Ascending aorta (tissue), 2 donors: Measurements from ENCODE around the gene BMPR1A. TPM values are rescaled to one million over a fixed set of nuclear protein-coding genes. Genes with fewer than 3 reads are reported as not detected.

Experiments
- DNase-seq, 2 donors: peaks; one replicate each; pipeline ENCODE4 v3.0.0-alpha.2; 2019; ENCODE audit warnings: low spot score in 2 of 2
- H3K27ac ChIP-seq, 2 donors: fragments of 200-600 bp; sonication (generic); one replicate each; pipeline ENCODE4 v1.5.1; 2016 to 2017; ENCODE audit warnings: mild to moderate bottlenecking in 1 of 2
- H3K27me3 ChIP-seq: fragments of 200-600 bp; sonication (generic); one replicate; pipeline ENCODE4 v1.5.1; 2017
- H3K36me3 ChIP-seq, 2 donors: fragments of 200-600 bp; sonication (generic); one replicate each; pipeline ENCODE4 v1.5.1; 2016
- H3K4me1 ChIP-seq, 2 donors: fragments of 200-600 bp; sonication (generic); one replicate each; pipeline ENCODE4 v1.5.1; 2016 to 2017; ENCODE audit warnings: mild to moderate bottlenecking in 1 of 2
- H3K4me3 ChIP-seq, 2 donors: fragments of 200-600 bp; sonication (generic); one replicate each; pipeline ENCODE4 v1.5.1; 2016 to 2017; ENCODE audit warnings: mild to moderate bottlenecking in 1 of 2
- H3K9me3 ChIP-seq, 2 donors: fragments of 200-600 bp; sonication (generic); one replicate each; pipeline ENCODE4 v1.5.1; 2016
- intact Hi-C: fragments of 100-400 bp; cut with DNase I; formaldehyde crosslinking; loops from one replicate; pipeline ENCODE4 v1.15.1; 2023
- total RNA-seq: library from RNA; depleted of rRNA; stranded (reverse); fragments of >200 nt; gene quantifications from one replicate; pipeline ENCODE4 v1.1.0, GENCODE V29; 2016
- TF ChIP-seq, protein P1 (sequence below), 3 experiments: fragments of 200-600 bp in 2 of 3; fragments of 450-650 bp in 1 of 3; sonication (generic) in 2 of 3; IDR thresholded peaks; one replicate each; pipeline ENCODE4 v1.5.1; 2016 to 2019; ENCODE audit warnings: antibody characterized with exemption in 3 of 3, mild to moderate bottlenecking in 1 of 3, moderate library complexity in 1 of 3

Gene BMPR1A
- total RNA-seq, 1 donor from 2014 or later: 12.9 TPM

GRCh38 chr10:86779220-86780017 is 23.0 kb downstream of the BMPR1A start:
- no peak for DNase-seq
- Histone ChIP-seq H3K36me3 (no peaks in the 10 kb centered on the region), H3K9me3 (no peaks in the 10 kb centered on the region), H3K27ac (peak overlapping the region; percentile 7 to 38), H3K4me1 (peaks cover 0 to 26% of the 10 kb centered on the region in 2 donors), H3K27me3 (no peaks in the 10 kb centered on the region), H3K4me3 (no peak overlapping the region)
- TF ChIP-seq, protein P1, sequence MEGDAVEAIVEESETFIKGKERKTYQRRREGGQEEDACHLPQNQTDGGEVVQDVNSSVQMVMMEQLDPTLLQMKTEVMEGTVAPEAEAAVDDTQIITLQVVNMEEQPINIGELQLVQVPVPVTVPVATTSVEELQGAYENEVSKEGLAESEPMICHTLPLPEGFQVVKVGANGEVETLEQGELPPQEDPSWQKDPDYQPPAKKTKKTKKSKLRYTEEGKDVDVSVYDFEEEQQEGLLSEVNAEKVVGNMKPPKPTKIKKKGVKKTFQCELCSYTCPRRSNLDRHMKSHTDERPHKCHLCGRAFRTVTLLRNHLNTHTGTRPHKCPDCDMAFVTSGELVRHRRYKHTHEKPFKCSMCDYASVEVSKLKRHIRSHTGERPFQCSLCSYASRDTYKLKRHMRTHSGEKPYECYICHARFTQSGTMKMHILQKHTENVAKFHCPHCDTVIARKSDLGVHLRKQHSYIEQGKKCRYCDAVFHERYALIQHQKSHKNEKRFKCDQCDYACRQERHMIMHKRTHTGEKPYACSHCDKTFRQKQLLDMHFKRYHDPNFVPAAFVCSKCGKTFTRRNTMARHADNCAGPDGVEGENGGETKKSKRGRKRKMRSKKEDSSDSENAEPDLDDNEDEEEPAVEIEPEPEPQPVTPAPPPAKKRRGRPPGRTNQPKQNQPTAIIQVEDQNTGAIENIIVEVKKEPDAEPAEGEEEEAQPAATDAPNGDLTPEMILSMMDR (IDR thresholded peaks at IDR 0.05): no peak
- intact Hi-C loops: loop anchor here (5.0 kb wide), 1 partner anchor 53 kb away; no protein-coding TSS in a partner anchor

DNA sequence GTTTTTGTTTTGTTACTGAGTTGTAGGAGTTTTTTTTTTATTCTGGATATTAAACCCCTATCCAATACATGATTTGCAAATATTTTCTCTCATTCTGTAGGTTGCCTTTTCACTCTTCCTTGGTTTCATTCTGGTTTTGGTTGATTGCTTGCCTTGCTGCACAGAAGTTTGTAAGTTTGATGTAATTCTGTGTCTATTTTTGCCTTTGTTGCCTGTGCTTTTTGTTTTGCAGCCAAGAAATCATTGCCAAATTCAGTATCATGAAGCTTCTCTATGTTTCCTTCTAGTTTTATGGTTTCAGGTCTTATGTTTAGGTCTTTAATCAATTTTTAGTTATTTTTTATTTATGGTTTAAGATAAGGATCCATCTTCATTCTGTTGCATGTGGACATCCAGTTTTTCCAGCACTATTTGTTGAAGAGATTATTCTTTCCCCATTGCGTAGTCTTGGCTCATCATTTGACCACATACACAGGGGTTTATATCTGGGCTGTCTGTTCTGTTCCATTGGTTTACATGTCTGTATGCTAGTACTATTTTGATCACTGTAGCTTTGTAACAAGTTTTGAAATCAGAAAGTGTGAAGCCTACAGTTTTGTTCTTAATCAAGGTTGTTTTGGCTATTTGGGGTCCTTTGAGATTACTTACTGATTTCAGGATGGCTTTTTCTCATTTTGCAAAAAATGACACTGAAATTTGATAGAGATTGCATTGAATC is 26.4 kb downstream of the BMPR1A start:
- H3K27ac ChIP-seq: peak overlapping the region in 1 of 2 donors; percentile 20
- no peaks in the 10 kb centered on the region for H3K27me3 ChIP-seq
- no peak for DNase-seq
- no peaks in the 10 kb centered on the region for H3K36me3 ChIP-seq
- no peaks in the 10 kb centered on the region for H3K9me3 ChIP-seq
- H3K4me1 ChIP-seq: peaks cover 8 to 17% of the 10 kb centered on the region in 2 donors
- H3K4me3 ChIP-seq: no peak overlapping the region
- intact Hi-C loops: loop anchor here (5.0 kb wide), 1 partner anchor 49 kb away; no protein-coding TSS in a partner anchor
- TF ChIP-seq, protein P1 (IDR thresholded peaks at IDR 0.05): no peak

GRCh38 chr10:86785037-86785436 is 28.6 kb downstream of the BMPR1A start:
- no peak for DNase-seq
- Histone ChIP-seq H3K9me3 (no peaks in the 10 kb centered on the region), H3K36me3 (no peaks in the 10 kb centered on the region), H3K4me1 (peaks cover 8 to 15% of the 10 kb centered on the region in 2 donors), H3K27ac (peak overlapping the region in 1 of 2 donors; percentile 4), H3K4me3 (no peak overlapping the region), H3K27me3 (no peaks in the 10 kb centered on the region)
- TF ChIP-seq, protein P1 (IDR thresholded peaks at IDR 0.05): no peak
- intact Hi-C loops: no loop called here

DNA sequence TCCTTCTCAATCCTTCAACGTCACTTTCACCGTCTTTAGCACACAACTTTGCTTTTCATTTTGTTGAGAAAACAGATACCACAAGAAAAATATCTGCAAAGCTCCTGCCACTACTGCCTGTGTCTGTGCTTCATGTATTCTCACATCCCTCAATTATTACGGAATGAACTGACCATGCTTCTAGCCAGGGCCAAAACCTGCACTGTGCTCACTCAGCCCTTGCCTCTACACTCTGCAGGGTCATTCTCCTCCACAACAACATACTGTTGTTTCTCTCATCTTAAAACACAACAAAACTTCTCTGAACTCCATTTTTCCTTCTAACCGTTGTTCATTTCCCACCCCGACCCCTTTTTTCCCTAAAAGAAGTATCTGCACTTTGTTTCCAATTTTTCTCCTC is 29.5 kb downstream of the BMPR1A start:
- DNase-seq: no peak
- peaks cover 8 to 15% of the 10 kb centered on the region in 2 donors for H3K4me1 ChIP-seq
- no peaks in the 10 kb centered on the region for H3K9me3 ChIP-seq
- TF ChIP-seq, protein P1 (IDR thresholded peaks at IDR 0.05): no peak
- H3K4me3 ChIP-seq: no peak overlapping the region
- peak overlapping the region; percentile 35 to 51 for H3K27ac ChIP-seq
- H3K27me3 ChIP-seq: no peaks in the 10 kb centered on the region
- intact Hi-C loops: no loop called here
- H3K36me3 ChIP-seq: no peaks in the 10 kb centered on the region

DNA sequence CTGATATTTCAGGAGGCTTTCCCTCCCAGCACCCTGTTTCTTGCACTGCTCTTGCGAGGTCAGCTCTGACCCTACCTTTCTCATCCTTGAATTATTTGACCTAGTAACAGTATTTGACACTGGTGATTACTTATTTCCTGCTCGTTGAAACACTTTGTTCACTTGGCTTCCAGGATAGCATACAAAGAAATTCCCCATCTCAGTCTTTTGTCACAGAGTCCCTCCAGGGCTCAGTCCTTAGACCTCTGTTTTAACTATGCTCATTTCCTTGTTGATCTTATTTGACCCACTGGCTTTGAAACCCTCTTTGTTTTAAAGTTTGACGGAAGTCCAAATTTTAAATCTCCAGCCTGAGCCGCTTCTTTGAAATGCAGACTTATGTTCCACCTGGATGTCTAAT is 29.9 kb downstream of the BMPR1A start:
- peak overlapping the region; percentile 35 to 51 for H3K27ac ChIP-seq
- peaks cover 8 to 15% of the 10 kb centered on the region in 2 donors for H3K4me1 ChIP-seq
- no peaks in the 10 kb centered on the region for H3K9me3 ChIP-seq
- no peaks in the 10 kb centered on the region for H3K27me3 ChIP-seq
- H3K36me3 ChIP-seq: no peaks in the 10 kb centered on the region
- peak overlapping the region in 1 of 2 donors; percentile 9 for H3K4me3 ChIP-seq
- TF ChIP-seq, protein P1 (IDR thresholded peaks at IDR 0.05): no peak
- intact Hi-C loops: no loop called here
- no peak for DNase-seq
